ENCODE measurements around the gene GALNT18.

GALNT18 gene

GRCh38 chr11:11520231-11521015, 101.4 kb downstream of the GALNT18 start:
- TF ChIP-seq, protein P1, sequence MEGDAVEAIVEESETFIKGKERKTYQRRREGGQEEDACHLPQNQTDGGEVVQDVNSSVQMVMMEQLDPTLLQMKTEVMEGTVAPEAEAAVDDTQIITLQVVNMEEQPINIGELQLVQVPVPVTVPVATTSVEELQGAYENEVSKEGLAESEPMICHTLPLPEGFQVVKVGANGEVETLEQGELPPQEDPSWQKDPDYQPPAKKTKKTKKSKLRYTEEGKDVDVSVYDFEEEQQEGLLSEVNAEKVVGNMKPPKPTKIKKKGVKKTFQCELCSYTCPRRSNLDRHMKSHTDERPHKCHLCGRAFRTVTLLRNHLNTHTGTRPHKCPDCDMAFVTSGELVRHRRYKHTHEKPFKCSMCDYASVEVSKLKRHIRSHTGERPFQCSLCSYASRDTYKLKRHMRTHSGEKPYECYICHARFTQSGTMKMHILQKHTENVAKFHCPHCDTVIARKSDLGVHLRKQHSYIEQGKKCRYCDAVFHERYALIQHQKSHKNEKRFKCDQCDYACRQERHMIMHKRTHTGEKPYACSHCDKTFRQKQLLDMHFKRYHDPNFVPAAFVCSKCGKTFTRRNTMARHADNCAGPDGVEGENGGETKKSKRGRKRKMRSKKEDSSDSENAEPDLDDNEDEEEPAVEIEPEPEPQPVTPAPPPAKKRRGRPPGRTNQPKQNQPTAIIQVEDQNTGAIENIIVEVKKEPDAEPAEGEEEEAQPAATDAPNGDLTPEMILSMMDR (IDR thresholded peaks at IDR 0.05; ENCODE audit: insufficient read depth, low read depth, low read length, missing control alignments) = no peak
- no peak overlapping the region for H3K4me3 ChIP-seq (ENCODE audit: low read length)
- DNase-seq (ENCODE audit: low read depth) = peak; percentile 88

DNA sequence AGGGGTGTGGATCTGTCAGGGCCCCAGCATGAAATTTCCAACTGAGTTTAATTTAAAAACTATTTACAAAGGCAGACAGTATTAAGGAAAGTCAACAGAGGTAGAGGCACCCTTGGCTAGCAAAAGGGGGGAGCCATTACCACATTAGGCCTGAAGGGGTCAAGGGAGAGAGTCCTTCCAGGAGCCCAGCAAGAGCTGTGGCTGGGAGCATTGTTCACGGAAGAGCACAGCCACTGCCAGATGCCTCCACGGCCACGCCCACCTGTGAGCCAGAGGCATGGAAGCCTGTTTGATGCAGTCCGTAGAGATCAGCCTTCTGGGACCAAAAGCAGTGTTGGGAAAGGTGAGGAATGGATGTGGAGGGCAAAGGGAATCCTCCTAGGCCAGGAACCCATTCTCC, 102.6 kb downstream of the GALNT18 start:
- H3K4me3 ChIP-seq (ENCODE audit: low read length) = no peak overlapping the region
- peak; percentile 51 for DNase-seq (ENCODE audit: low read depth)
- TF ChIP-seq, protein P1 (IDR thresholded peaks at IDR 0.05; ENCODE audit: insufficient read depth, low read depth, low read length, missing control alignments) = no peak

GRCh38 chr11:11514246-11514645, 107.6 kb downstream of the GALNT18 start:
- TF ChIP-seq, protein P1 (IDR thresholded peaks at IDR 0.05; ENCODE audit: insufficient read depth, low read depth, low read length, missing control alignments) = no peak
- no peak for DNase-seq (ENCODE audit: low read depth)
- H3K4me3 ChIP-seq (ENCODE audit: low read length) = no peak overlapping the region

GRCh38 chr11:11513422-11513821, 108.4 kb downstream of the GALNT18 start:
- TF ChIP-seq, protein P1 (IDR thresholded peaks at IDR 0.05; ENCODE audit: insufficient read depth, low read depth, low read length, missing control alignments) = no peak
- H3K4me3 ChIP-seq (ENCODE audit: low read length) = no peak overlapping the region
- DNase-seq (ENCODE audit: low read depth) = peak; percentile 32

DNA sequence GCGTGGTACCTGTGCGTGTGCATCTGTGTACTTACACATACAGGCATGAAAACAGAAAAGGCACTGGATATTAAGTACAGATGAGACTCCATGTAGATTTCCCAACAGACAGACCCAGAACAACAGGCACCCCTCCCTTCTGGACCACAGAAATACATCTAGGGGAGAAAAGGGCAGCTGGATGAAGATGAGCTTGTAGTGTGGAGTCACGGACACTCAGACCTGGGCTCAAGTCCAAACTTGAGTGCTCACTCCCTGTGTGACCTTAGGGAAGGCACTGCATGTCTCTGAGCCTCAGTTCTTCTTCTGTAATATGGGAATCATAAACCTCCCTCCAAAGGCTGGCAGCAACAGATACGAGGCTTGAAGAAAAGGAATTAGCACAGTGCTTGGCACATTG, 108.9 kb downstream of the GALNT18 start:
- TF ChIP-seq, protein P1 (IDR thresholded peaks at IDR 0.05; ENCODE audit: insufficient read depth, low read depth, low read length, missing control alignments) = no peak
- H3K4me3 ChIP-seq (ENCODE audit: low read length) = no peak overlapping the region
- no peak for DNase-seq (ENCODE audit: low read depth)

DNA sequence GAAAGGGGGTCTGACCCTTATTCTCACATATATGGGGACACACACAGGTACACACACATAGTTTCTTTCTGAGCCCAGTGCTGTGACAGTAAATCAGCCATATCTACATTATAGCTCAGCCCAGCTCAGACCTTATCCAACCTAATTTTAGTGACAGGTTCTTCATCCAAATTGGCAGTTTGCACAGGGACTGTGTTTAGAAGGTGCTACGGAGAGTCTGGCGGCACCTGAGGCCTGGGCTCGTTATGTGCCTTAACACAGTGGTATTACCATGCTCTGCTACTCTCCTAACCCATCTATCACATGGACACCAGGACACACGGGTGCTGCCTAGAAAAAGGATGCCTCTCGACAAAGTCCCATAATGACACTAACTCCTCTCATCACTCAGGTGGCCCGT, 109.3 kb downstream of the GALNT18 start:
- no peak overlapping the region for H3K4me3 ChIP-seq (ENCODE audit: low read length)
- DNase-seq (ENCODE audit: low read depth) = no peak
- TF ChIP-seq, protein P1 (IDR thresholded peaks at IDR 0.05; ENCODE audit: insufficient read depth, low read depth, low read length, missing control alignments) = no peak

DNA sequence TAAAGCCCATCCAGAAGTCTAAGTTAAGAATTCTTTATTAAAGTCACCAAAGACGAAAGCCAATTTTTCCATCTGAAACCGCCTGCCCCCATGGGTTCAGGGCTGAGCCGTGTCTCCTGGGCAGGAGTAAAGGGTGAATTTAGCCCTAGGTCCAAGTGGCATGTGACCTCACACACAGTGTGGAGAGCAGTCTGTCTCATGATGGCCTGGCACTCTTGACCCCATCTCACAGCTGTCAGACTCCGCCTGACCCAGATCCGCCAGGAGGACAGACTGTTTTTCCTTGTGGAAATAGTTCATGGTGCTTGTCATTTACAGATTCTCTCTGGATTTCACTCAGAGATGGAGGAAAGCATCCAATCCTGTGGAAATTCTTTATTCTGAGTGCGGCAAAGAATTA, 109.7 kb downstream of the GALNT18 start:
- no peak overlapping the region for H3K4me3 ChIP-seq (ENCODE audit: low read length)
- no peak for DNase-seq (ENCODE audit: low read depth)
- TF ChIP-seq, protein P1 (IDR thresholded peaks at IDR 0.05; ENCODE audit: insufficient read depth, low read depth, low read length, missing control alignments) = no peak

All from epithelial cell of esophagus (primary cell).